ENCODE measurements around the gene JAKMIP3. TPM values are rescaled to one million over a fixed set of nuclear protein-coding genes. Genes with fewer than 3 reads are reported as not detected.
"Not testable (repeated sequence)": the region's sequence is repeated elsewhere in the genome, so short reads cannot be mapped to it uniquely, and the experiment has no call there.

Gene JAKMIP3
- total RNA-seq, 2 experiments from 2014 or later, result 0.40 to 0.52 TPM

GRCh38 chr10:132071667-132072066 is 5.9 kb downstream of the JAKMIP3 start:
- peaks cover 6% of the 10 kb centered on the region for H3K27me3 Mint-ChIP-seq (ENCODE audit: low read depth)
- no peaks in the 10 kb centered on the region for H3K36me3 Mint-ChIP-seq (ENCODE audit: low read depth)
- H3K9me3 Mint-ChIP-seq, result peaks cover 3% of the 10 kb centered on the region
- H3K4me1 Mint-ChIP-seq (ENCODE audit: low read depth), result no peaks in the 10 kb centered on the region
- H3K27ac Mint-ChIP-seq, result no peak overlapping the region
- CTCF ChIA-PET, result no interaction called here
- intact Hi-C loops (cut with micrococcal nuclease), result no loop called here
- H3K4me3 Mint-ChIP-seq, result no peak overlapping the region
- no peak for DNase-seq

GRCh38 chr10:132075909-132076577 is 10.3 kb downstream of the JAKMIP3 start:
- no peaks in the 10 kb centered on the region for H3K4me1 Mint-ChIP-seq (ENCODE audit: low read depth)
- H3K9me3 Mint-ChIP-seq, result peaks cover 3% of the 10 kb centered on the region
- no peaks in the 10 kb centered on the region for H3K36me3 Mint-ChIP-seq (ENCODE audit: low read depth)
- CTCF ChIA-PET, result no interaction called here
- H3K27ac Mint-ChIP-seq, result no peak overlapping the region
- intact Hi-C loops (cut with micrococcal nuclease), result no loop called here
- peaks cover 7% of the 10 kb centered on the region for H3K27me3 Mint-ChIP-seq (ENCODE audit: low read depth)
- no peak for DNase-seq
- no peak overlapping the region for H3K4me3 Mint-ChIP-seq

- H3K4me3 Mint-ChIP-seq, result no peak overlapping the region
- peaks cover 3% of the 10 kb centered on the region for H3K9me3 Mint-ChIP-seq
- intact Hi-C loops (cut with micrococcal nuclease), result no loop called here
- CTCF ChIA-PET, result interaction anchor here (0.6 kb wide), 1 partner anchor 54 kb away, joined by 3 read pairs; no protein-coding TSS in a partner anchor
- H3K27ac Mint-ChIP-seq, result no peak overlapping the region
- DNase-seq, result no peak
- H3K4me1 Mint-ChIP-seq (ENCODE audit: low read depth), result no peaks in the 10 kb centered on the region
- H3K27me3 Mint-ChIP-seq (ENCODE audit: low read depth), result peaks cover 7% of the 10 kb centered on the region
- H3K36me3 Mint-ChIP-seq (ENCODE audit: low read depth), result no peaks in the 10 kb centered on the region
Observed at GRCh38 chr10:132076578-132077081, 10.9 kb downstream of the JAKMIP3 start.

GRCh38 chr10:132077091-132077490 is 11.3 kb downstream of the JAKMIP3 start:
- Mint-ChIP-seq H3K4me1 (ENCODE audit: low read depth) (no peaks in the 10 kb centered on the region), H3K9me3 (peaks cover 3% of the 10 kb centered on the region), H3K4me3 (no peak overlapping the region), H3K27me3 (ENCODE audit: low read depth) (peaks cover 8% of the 10 kb centered on the region), H3K27ac (no peak overlapping the region), H3K36me3 (ENCODE audit: low read depth) (no peaks in the 10 kb centered on the region)
- intact Hi-C loops (cut with micrococcal nuclease), result no loop called here
- DNase-seq, result no peak
- CTCF ChIA-PET, result interaction anchor here (0.6 kb wide), 1 partner anchor 55 kb away, joined by 3 read pairs; no protein-coding TSS in a partner anchor

GRCh38 chr10:132078746-132079345 is 13.1 kb downstream of the JAKMIP3 start:
- Mint-ChIP-seq H3K4me1 (ENCODE audit: low read depth) (no peaks in the 10 kb centered on the region), H3K27me3 (ENCODE audit: low read depth) (peaks cover 13% of the 10 kb centered on the region), H3K4me3 (no peak overlapping the region), H3K27ac (no peak overlapping the region), H3K36me3 (ENCODE audit: low read depth) (no peaks in the 10 kb centered on the region), H3K9me3 (no peaks in the 10 kb centered on the region)
- DNase-seq, result no peak
- intact Hi-C loops (cut with micrococcal nuclease), result no loop called here
- CTCF ChIA-PET, result no interaction called here

GRCh38 chr10:132084384-132084783 is 18.6 kb downstream of the JAKMIP3 start:
- H3K4me1 Mint-ChIP-seq (ENCODE audit: low read depth); H3K4me3 Mint-ChIP-seq; intact Hi-C loops (cut with micrococcal nuclease); DNase-seq; H3K36me3 Mint-ChIP-seq (ENCODE audit: low read depth); H3K9me3 Mint-ChIP-seq; H3K27ac Mint-ChIP-seq: not testable (repeated sequence)
- H3K27me3 Mint-ChIP-seq (ENCODE audit: low read depth), result peaks cover 16% of the 10 kb centered on the region
- CTCF ChIA-PET, result interaction anchor here (0.9 kb wide), 1 partner anchor 276 kb away, joined by 3 read pairs; no protein-coding TSS in a partner anchor

- CTCF ChIA-PET; intact Hi-C loops (cut with micrococcal nuclease): not testable (repeated sequence)
Observed at GRCh38 chr10:132093236-132093635, 27.5 kb downstream of the JAKMIP3 start.

GRCh38 chr10:132094581-132095234 is 29.0 kb downstream of the JAKMIP3 start:
- Mint-ChIP-seq H3K4me1 (ENCODE audit: low read depth) (no peaks in the 10 kb centered on the region), H3K36me3 (ENCODE audit: low read depth) (no peaks in the 10 kb centered on the region), H3K9me3 (no peaks in the 10 kb centered on the region), H3K27ac (no peak overlapping the region), H3K4me3 (no peak overlapping the region), H3K27me3 (ENCODE audit: low read depth) (peaks cover 39% of the 10 kb centered on the region)
- DNase-seq, result no peak
- CTCF ChIA-PET, result interaction anchor here (0.7 to 1.3 kb wide), 2 partner anchors 132 to 209 kb away, joined by 3 read pairs; no protein-coding TSS in a partner anchor
- intact Hi-C loops (cut with micrococcal nuclease), result no loop called here

More at GRCh38 chr10:132093236-132093635, 27.5 kb downstream of the JAKMIP3 start:
- not testable (repeated sequence) for H3K9me3 Mint-ChIP-seq; H3K27ac Mint-ChIP-seq; H3K4me1 Mint-ChIP-seq (ENCODE audit: low read depth); H3K36me3 Mint-ChIP-seq (ENCODE audit: low read depth); H3K4me3 Mint-ChIP-seq; DNase-seq
- H3K27me3 Mint-ChIP-seq (ENCODE audit: low read depth), result peaks cover 39% of the 10 kb centered on the region

GRCh38 chr10:132095403-132096113 is 29.8 kb downstream of the JAKMIP3 start:
- Mint-ChIP-seq H3K36me3 (ENCODE audit: low read depth) (no peaks in the 10 kb centered on the region), H3K9me3 (no peaks in the 10 kb centered on the region), H3K4me3 (no peak overlapping the region), H3K27ac (no peak overlapping the region), H3K27me3 (ENCODE audit: low read depth) (peaks cover 38% of the 10 kb centered on the region), H3K4me1 (ENCODE audit: low read depth) (no peaks in the 10 kb centered on the region)
- CTCF ChIA-PET, result interaction anchor here (1.3 kb wide), 1 partner anchor 210 kb away, joined by 3 read pairs; no protein-coding TSS in a partner anchor
- no peak for DNase-seq
- intact Hi-C loops (cut with micrococcal nuclease), result no loop called here

- Mint-ChIP-seq H3K36me3 (ENCODE audit: low read depth) (no peaks in the 10 kb centered on the region), H3K27me3 (ENCODE audit: low read depth) (peaks cover 35% of the 10 kb centered on the region), H3K9me3 (no peaks in the 10 kb centered on the region), H3K4me1 (ENCODE audit: low read depth) (no peaks in the 10 kb centered on the region), H3K4me3 (no peak overlapping the region), H3K27ac (no peak overlapping the region)
- CTCF ChIA-PET, result no interaction called here
- peak; percentile 37 for DNase-seq
- intact Hi-C loops (cut with micrococcal nuclease), result no loop called here
Observed at GRCh38 chr10:132096223-132096622, 30.5 kb downstream of the JAKMIP3 start.

GRCh38 chr10:132096863-132097478 is 31.2 kb downstream of the JAKMIP3 start:
- no peak overlapping the region for H3K4me3 Mint-ChIP-seq
- no peaks in the 10 kb centered on the region for H3K36me3 Mint-ChIP-seq (ENCODE audit: low read depth)
- no peak for DNase-seq
- CTCF ChIA-PET, result no interaction called here
- H3K4me1 Mint-ChIP-seq (ENCODE audit: low read depth), result no peaks in the 10 kb centered on the region
- no peak overlapping the region for H3K27ac Mint-ChIP-seq
- H3K9me3 Mint-ChIP-seq, result no peaks in the 10 kb centered on the region
- intact Hi-C loops (cut with micrococcal nuclease), result no loop called here
- H3K27me3 Mint-ChIP-seq (ENCODE audit: low read depth), result peaks cover 36% of the 10 kb centered on the region
